Neutrophil (primary cell): Measurements from ENCODE around the gene ITPR1.

Experiments used
- H3K27ac ChIP-seq: fragments of 200-600 bp; sonication (generic); 2 replicates; pipeline ENCODE4 v1.5.1; 2016; ENCODE audit warnings: mild to moderate bottlenecking, moderate library complexity
- H3K27me3 ChIP-seq: fragments of 200-600 bp; sonication (generic); 2 replicates; pipeline ENCODE4 v1.6.0; 2016; ENCODE audit warnings: mild to moderate bottlenecking
- H3K36me3 ChIP-seq: fragments of 200-600 bp; sonication (generic); 2 replicates; pipeline ENCODE4 v1.5.1; 2017
- H3K4me1 ChIP-seq, 2 experiments: fragments of 200-600 bp in 1 of 2; sonication (generic) in 1 of 2; 1 replicate in 1 of 2; 2 replicates in 1 of 2; pipeline versions ENCODE4 v1.5.1 to v1.6.1; 2013 to 2016; ENCODE audit warnings: low read depth in 1 of 2, low read length in 1 of 2, mild to moderate bottlenecking in 1 of 2, moderate library complexity in 1 of 2; ENCODE audit not compliant: control insufficient read depth in 1 of 2, insufficient read depth in 1 of 2
- H3K4me3 ChIP-seq, 2 experiments: fragments of 200-600 bp in 1 of 2; sonication (generic) in 1 of 2; 1 replicate in 1 of 2; 2 replicates in 1 of 2; pipeline ENCODE4 v1.5.1; 2013 to 2016; ENCODE audit warnings: low read depth in 1 of 2, low read length in 1 of 2, mild to moderate bottlenecking in 1 of 2, moderate library complexity in 1 of 2
- H3K9me3 ChIP-seq: fragments of 200-600 bp; sonication (generic); 2 replicates; pipeline ENCODE4 v1.5.1; 2016
- TF ChIP-seq, protein P1 (sequence below): fragments of 200-600 bp; sonication (generic); IDR thresholded peaks from 2 replicates; pipeline ENCODE4 v1.5.1; 2016; ENCODE audit warnings: antibody characterized with exemption

The ITPR1 gene

DNA sequence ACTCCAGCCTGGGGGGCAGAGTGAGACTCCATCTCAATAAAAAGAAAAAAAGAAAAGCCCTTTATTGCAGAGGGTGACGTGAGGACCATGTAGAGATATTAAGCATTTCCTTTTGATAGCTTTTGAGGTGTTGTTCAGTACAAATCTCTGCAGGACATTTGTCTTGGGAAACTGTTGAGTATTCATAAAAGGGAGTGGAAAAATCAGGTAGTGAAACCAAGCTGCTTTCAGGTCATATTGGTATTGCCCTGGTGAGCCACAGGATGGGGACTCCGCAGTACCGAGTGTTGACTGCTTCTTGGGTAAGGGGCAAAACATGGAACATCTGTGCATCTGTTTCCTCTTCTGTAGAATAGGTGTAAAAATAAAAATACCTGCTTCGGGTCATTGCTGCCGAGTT lies 9.9 kb downstream of the ITPR1 start:
- no peaks in the 10 kb centered on the region for H3K36me3 ChIP-seq
- H3K9me3 ChIP-seq: no peaks in the 10 kb centered on the region
- H3K4me1 ChIP-seq: peaks cover 9 to 15% of the 10 kb centered on the region in 2 experiments
- no peak overlapping the region for H3K27ac ChIP-seq
- H3K27me3 ChIP-seq: no peaks in the 10 kb centered on the region
- TF ChIP-seq, protein P1, sequence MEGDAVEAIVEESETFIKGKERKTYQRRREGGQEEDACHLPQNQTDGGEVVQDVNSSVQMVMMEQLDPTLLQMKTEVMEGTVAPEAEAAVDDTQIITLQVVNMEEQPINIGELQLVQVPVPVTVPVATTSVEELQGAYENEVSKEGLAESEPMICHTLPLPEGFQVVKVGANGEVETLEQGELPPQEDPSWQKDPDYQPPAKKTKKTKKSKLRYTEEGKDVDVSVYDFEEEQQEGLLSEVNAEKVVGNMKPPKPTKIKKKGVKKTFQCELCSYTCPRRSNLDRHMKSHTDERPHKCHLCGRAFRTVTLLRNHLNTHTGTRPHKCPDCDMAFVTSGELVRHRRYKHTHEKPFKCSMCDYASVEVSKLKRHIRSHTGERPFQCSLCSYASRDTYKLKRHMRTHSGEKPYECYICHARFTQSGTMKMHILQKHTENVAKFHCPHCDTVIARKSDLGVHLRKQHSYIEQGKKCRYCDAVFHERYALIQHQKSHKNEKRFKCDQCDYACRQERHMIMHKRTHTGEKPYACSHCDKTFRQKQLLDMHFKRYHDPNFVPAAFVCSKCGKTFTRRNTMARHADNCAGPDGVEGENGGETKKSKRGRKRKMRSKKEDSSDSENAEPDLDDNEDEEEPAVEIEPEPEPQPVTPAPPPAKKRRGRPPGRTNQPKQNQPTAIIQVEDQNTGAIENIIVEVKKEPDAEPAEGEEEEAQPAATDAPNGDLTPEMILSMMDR: no peak
- no peak overlapping the region for H3K4me3 ChIP-seq

DNA sequence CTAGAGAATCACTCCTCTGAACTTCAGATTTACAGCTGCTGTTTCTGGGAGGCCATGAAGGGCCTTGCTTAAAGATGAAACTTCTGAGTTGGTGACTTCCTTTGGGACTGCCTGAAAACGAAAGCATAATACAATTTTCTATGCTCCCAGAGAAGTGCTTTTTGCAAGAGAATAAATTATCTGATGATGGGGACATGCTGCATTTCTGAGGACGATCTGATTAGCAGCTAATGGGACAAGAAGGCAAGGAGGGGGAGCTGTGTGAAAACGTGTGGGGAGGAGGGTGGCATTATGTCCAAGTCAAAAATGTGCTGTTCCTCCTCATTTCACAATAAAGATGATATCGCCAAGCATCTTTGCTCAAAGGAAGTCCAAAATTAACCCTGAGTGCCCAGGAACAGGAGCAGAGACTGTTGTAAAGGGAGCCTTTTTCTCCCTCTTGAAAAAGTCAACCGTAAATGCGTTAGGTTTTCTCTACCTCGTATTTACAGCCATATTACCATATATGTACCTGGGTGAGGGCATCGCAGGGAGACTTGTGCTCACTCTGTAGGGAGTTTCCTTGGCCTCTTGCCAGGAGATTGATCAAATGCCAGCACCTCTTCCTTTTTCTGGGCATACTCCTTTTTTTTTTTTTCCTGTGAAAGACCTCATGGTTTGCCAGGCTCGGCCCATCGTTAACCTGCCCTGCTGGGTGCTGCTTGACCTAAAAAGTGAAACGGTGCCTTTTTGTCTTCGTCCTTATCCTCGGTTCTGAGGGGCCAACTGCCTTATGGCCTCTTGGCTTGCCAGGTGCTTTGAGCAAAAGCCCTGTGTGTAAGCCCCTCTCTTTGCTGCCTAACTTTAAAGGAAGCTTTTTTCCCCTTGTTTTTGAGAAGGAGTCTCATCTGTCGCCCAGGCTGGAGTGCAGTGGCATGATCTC lies 11.5 kb downstream of the ITPR1 start:
- peak overlapping the region; percentile 19 for H3K27ac ChIP-seq
- H3K4me1 ChIP-seq: peaks cover 9 to 15% of the 10 kb centered on the region in 2 experiments
- TF ChIP-seq, protein P1: no peak
- no peaks in the 10 kb centered on the region for H3K36me3 ChIP-seq
- no peaks in the 10 kb centered on the region for H3K9me3 ChIP-seq
- no peaks in the 10 kb centered on the region for H3K27me3 ChIP-seq
- H3K4me3 ChIP-seq: no peak overlapping the region

DNA sequence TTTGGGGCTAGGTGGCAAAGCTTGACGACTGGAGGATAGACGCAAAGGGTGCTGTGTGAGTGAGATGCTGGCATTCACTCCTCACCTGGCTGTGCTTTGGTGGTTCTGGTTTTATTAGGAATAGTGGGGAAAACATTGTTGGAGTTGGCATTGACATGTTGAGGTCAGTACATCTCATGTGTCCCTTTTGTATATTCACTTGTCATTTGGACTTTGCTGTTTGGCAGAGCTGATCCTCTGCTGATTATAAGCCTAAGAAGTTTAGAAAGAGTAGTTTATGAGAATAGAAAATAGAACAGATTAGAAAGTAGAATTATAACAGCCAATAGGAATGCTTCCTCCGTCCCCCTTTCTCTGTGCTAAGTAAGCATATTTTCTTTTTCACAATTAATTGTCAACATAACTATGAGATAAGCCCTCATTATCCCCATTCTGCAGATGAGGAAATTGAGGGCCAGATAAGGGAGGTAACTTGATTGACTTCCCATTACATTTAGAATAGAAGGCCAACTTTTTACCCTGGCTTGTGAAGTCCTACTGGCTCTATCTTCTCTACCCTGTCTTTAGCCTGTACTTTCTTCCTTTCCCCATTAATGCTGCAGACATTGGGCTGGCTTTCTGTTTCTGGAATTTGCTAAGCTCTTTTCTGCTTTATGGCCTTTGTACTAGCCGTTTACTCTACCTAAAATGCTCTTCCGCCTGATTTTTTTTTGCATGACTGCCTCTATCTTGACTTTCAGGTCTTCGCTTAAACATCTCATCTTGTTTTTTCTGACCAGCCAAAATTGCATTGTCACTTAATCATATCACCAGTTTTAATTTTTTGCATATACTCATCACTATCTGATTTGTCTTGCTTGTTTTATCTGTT lies 12.8 kb downstream of the ITPR1 start:
- Histone ChIP-seq H3K4me1 (peaks cover 9 to 15% of the 10 kb centered on the region in 2 experiments), H3K4me3 (no peak overlapping the region), H3K27me3 (no peaks in the 10 kb centered on the region), H3K9me3 (no peaks in the 10 kb centered on the region), H3K27ac (no peak overlapping the region), H3K36me3 (no peaks in the 10 kb centered on the region)
- TF ChIP-seq, protein P1: no peak

DNA sequence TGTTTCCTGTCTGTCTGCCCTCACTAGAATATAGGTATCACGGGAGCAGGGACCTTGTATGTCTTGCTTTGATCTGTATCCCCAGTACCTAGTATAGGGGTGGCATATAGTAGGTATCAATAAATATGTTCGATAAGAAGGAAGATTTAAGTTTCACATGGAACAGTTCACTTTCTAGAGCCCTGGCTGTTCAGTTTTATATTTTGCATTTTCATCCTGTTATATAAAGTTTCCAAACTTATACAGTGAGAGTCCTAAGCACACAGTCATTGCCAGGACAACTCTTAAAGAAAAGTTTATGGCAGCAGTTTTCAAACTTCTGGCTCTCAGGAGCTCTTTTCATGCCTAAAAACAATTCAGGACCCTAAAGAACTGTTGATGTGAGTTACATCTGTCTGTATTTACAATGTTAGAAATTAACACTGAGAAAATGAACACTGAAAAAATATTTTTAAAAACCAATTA lies 13.4 kb downstream of the ITPR1 start:
- H3K36me3 ChIP-seq: no peaks in the 10 kb centered on the region
- H3K27me3 ChIP-seq: no peaks in the 10 kb centered on the region
- H3K4me3 ChIP-seq: no peak overlapping the region
- H3K27ac ChIP-seq: no peak overlapping the region
- TF ChIP-seq, protein P1: no peak
- H3K9me3 ChIP-seq: no peaks in the 10 kb centered on the region
- peaks cover 9 to 15% of the 10 kb centered on the region in 2 experiments for H3K4me1 ChIP-seq

DNA sequence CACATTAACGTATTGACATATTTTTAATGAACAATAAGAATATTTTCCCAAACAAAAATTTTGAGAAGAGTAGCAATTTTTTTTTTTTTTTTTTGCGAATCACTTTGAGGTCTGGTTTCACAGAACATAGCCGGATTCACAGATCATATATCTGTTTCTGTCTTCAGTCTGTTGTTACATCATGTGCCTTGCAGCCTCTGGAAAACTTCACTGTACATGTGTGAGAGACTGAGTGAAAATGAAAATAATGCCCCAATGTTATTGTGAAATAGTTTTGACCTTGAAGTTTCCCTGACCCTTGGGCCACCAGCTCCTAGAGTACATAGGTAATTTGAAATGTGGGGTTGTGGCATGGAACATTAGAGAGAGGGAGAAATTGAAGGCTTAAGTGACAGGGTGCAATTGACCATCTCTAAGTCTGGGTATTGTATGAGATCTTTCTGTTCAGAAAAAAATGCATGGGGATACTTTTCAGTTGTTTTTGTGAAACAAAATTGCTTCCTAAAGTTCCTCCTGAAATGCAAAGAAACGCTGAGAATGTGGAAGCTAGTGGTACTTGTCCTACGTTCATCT lies 14.0 kb downstream of the ITPR1 start:
- Histone ChIP-seq H3K27ac (no peak overlapping the region), H3K27me3 (no peaks in the 10 kb centered on the region), H3K4me3 (no peak overlapping the region), H3K9me3 (no peaks in the 10 kb centered on the region), H3K36me3 (no peaks in the 10 kb centered on the region), H3K4me1 (peaks cover 9 to 15% of the 10 kb centered on the region in 2 experiments)
- TF ChIP-seq, protein P1: no peak
